Eye (tissue), 1 donor: Measurements from ENCODE around the gene DCPS.
A peak's percentile ranks its signal among the peaks of the same experiment; 100 is the strongest.

Experiments used
- DNase-seq: peaks from one replicate; pipeline ENCODE4 v3.0.0-alpha.2; 2015

DCPS gene

DNA sequence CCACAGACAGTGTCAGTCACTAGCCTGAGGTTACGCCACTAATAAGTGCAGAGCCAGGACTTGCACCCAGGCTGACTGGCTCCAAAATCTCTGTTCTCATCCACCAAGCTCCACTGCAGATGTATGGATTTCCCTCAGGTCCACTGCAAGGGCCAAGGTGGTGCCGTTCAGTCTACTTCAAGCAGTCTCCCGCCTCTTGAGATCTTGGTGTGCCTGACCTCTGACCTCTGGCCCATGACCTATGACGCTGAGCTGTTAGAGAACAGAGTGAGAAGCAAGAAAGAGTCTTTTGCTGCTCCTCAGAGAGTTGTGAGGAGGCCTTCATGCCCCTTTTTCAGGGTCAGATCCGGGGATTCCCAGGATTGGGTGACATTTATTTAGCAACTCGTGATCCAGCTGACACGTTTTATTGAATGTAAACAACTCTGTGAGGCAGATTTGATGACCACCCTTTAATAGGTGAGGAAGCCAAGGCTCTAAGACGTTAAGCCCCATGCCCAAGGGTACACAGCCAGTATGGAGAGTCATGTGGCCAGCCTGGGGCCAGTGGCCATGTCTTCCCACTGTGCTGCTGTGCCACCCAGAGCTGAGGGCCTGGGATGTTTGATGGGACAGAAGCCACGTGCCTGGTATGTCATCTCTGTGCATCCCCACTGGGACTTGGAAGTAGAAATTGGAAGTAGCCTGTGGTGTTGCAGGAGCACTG lies 25.2 kb downstream of the DCPS start:
- no peak for DNase-seq

DNA sequence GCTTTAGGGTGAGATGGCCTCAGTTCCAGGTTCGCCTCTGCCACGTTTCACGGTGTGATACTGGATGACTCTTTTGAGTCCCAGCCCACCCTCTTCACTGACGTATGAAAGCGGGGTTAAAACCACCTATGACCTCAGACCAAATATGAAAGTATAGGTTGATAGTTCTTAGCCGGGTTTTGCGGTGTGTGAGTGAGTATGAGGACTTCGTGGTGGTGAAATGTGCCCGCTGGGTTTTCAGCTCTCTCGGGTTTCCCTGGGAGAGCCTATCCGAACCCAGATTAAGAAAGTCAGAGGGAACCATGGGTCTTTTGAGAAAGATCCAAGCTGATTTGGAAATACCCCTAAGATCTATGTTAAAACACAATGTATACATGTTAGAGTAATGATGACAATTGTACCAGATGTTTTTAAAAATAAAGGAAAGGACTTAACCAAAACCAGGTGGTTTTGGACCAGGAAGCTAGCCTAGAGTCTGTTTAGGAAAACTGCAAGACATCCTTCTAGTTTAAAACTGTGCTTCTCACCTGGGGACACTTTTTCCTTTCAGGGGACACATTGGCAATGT lies 25.9 kb downstream of the DCPS start:
- no peak for DNase-seq

DNA sequence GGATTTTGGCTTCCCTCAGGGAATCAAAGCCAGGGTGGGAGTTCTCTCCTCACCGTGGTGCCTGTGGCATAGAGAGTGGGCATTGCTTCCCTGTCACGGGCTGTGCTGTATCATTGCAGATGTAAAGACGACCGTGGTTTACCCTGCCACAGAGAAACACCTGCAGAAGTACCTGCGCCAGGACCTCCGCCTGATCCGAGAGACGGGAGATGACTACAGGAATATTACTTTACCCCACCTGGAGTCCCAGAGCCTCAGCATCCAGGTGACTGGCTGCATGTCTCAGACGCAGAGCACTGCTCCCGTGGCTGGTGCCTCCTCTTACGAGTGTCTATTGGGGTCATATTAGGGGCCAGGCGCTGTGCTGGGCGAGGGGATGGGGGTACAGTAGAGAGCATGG lies 27.4 kb downstream of the DCPS start:
- no peak for DNase-seq

DNA sequence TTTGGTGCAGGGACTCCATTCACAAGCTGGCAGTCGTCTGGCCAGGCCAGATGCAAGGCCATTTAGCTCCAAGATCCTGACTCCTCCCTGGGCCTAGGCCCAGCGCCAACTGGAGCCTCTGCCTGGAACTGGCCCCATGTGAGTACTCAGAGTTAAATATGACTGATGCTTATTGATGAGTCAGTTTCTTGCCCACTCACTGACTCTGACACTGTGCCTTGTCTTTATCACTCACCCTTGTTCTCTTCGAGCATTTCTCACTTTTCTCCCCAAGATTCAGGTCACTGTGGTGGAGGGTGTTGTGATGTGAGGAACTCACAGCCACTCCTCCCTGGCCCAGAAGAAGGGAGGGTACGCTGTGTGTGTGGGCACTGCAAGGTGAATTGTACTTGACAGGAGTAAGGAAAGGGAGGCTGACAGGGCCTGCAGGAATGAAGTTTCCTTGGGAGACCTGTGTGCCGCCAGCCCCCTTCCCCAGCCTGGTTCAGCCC lies 28.4 kb downstream of the DCPS start:
- DNase-seq: no peak

DNA sequence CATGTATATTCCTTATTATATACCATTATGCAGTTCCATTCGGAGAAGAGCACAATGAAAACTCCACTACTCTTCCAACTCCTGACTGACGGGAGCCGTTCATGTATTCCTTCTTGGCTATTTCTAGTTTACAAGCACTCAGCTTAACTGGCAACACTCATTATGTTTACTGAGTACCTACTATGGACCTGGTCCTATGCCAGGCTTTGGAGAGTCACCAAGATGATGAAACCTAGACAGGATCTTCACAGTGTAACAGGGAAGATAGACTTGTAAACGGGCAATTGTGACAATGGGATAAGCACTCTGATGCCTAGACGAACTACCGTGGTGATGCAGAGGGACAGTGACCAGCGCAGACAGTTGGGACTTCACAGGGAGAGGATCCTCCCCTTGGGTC lies 29.3 kb downstream of the DCPS start:
- no peak for DNase-seq

DNA sequence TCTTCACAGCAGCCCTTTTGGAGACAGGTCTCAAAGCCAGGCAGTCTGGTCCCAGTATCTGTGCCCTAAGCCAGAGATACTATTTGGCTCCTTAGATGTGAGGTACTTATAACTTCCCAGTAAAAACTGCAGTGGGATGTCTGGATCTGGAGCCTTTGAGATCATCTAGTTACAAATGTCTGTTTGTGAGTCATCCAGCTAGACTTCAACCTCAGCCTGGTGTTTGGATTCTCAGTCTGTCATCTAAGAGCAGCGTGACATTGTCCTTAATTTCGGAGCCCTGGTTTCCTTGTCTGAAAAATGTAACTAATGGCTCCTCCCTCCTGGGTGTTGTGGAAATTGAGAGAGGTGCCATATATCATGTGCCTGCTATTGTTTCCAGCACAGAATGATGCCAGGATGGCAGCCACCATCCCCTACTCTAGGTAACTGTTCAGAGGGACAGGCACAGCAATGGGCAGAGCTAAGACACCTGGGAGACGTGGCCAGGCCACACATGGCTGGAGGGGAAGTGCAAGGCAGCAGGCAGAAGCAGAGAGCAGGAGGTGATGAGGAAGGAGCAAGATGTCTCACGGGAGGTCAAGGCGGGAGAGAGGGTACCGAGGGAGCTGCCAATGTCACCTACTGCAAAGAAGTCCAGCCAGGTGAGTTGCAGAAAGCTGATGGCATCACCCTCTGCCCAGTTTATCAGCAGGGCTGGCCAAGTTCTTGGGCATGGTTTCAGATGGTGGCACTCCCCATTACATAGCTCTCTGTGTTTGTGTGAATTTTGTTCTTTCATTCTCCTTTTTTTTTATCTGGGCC lies 31.0 kb downstream of the DCPS start:
- DNase-seq: no peak

DNA sequence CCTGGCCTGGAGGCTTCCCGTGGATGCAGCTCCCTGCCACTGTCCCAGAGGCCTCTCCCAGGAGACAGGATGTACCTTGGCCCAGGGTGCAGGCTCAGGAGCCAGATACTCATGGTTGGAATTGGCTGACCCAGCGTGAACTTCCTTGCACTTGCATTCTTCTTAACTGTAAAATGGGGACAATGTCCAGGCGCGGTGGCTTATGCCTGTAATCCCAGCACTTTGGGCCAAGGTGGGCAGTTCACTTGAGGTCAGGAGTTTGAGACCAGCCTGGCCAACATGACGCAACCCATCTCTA lies 31.6 kb downstream of the DCPS start:
- DNase-seq: no peak

DNA sequence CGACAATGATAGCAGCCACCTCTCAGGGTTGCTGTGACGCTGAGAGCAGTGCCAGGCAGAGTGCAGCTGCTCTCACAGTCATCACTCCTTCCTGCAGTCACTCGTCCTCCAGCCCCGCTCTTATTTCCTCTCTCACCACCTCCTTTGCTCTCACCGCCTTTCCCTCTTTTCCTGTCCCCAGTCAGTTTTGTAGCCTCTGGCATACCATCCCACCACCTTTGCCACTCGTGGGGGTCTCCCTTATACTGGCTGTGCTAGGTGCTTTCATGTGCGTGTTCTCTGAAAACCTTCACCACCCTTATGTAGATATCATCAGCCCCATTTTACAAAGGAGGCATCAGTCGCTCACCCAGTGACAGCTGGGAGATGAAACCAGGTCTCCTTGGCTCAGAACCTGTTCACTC lies 32.3 kb downstream of the DCPS start:
- no peak for DNase-seq

DNA sequence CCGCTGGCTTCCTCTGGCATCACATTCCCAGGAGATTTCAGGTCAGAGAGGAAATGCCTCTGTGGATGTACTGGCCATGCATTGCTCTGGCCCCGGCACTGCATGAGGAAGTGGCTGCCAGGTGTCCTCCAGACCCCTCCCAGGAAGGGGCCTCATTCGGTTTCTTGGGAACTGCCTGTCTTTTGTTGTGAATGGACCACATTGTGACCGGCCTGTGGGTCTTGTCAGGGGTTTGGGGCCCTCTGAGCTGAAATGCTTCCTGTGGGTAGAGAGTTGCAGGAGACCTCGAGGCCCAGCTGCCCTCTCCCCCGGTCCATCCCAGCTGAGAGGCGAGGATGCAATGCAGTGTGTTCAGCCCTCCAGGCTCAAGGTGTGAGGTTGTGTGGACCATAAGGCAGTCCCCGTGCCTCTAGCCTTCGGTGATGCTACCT lies 32.8 kb downstream of the DCPS start:
- no peak for DNase-seq

DNA sequence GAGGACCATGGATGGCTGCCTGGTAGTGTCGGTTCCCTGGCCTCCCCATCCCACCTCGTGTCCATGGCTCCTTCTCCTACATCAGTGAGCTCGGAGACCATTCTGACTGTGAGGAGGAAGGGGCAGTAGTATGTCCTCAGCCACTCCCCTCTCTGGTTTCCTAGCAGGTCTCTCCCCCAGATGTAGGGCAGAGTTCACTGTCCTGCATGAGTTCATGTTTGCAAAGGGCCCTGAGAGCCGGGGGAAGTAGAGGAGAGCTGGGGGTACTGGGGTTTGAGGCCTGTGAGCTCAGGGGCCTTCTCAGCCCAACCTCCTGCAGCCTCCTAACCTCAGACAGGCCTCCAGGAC lies 33.2 kb downstream of the DCPS start:
- DNase-seq: no peak

DNA sequence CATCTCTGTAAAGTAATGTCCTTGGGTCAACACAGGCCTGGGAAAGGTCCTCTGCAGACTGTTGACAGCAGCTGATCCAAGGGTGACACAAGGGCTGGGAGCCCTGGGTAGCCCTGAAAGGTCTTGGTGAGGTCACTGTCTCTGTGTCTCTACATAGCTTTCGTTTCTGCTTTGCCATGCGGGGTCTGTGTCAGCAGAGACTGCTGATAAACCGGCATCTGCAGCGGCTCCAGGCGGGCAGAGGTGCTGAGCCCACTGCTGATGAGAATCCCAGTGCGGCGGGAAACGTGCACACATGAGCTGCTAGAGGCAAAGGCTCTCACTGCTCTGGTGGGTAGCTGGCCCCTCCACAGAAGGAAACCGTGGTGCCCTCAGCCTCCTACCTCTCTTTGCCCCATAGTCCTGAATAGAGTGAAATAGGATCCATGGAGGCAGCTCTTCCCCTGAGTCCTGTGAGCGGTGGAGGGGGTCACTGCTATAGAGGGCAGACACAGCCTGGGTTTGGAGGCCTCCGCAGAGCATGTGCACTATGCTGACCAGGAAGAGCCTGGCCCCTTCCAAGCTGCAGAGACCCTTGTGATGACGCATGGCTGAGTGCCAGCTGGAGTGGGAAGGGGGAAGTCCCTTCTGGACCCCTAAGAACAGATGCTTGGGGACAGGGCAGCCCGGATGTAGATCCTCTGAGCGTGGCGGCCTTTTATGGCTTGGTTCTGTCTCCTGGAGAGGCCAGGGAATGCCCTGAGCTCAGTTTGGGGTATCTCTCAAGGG lies 33.8 kb downstream of the DCPS start:
- peak; percentile 34 for DNase-seq

DNA sequence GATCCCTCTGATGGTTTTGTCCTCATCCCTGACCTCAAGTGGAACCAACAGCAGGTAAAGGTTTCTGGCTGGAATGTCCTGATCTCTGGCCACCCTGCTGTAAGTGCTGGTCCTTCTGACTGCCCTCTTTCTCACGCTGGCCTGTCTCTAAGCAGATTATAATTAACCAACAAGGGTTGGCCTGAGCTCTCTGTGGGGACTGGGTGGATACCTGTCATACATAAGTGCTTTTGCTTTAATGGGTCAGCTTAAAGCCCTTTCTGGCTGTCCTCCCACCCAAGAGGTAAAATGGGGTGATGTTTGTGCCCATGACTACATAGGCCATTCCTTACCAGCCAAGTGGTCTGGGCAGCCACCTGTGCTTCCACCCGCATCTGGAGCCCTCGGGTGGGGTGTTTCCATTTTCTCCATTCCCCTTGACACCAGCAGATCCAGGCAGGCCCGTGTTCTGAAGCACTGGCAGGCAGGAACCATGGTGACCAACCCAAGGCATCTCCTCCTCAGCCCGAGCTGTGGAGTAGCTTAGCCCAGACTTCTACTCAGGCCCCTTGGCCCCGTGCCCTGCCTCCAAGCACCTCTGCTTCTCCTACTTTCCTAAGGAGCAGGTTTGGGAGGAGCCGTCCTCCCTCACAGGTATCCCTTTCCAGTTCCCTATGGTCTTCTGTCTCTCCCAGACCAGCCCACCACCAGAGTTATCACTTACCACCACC lies 34.6 kb downstream of the DCPS start:
- DNase-seq: no peak

DNA sequence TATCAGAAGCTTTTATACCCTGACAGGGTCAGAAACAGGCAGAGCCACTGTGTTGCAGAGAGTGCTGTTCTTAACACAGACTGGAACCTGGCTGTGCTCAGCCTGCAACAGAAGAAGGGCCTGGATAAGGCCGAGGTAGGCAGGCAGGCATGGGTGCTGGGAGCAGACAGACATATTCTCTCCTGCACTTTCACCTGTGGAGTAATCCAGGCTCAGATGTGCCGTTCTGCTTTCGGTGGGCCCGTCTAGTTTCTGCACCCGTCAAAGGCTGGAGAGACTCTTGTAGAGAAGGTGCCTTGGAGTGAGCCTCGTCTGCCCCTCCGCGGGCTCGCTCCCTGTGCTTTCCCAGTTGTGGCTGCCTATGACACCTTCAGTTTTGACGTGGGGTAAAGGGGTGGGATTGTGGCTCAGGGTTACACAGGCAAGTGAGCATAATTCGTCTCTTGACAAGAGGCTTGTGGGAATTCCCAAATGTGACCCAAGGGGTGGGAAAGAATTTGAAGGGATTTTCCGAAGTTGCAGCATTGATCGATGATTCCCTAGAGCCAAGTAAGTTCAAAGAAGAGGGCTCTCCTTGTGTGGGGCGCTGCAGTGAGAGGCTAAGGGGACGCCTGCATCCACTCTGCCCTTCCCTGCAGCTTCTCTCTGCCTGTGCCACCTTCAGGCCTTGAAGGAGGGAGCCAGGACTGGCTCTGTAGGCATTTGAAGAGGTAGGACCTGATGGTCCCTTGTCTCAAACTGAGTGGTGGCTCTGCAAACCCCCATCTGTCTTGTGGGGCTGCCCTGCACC lies 35.4 kb downstream of the DCPS start:
- no peak for DNase-seq

DNA sequence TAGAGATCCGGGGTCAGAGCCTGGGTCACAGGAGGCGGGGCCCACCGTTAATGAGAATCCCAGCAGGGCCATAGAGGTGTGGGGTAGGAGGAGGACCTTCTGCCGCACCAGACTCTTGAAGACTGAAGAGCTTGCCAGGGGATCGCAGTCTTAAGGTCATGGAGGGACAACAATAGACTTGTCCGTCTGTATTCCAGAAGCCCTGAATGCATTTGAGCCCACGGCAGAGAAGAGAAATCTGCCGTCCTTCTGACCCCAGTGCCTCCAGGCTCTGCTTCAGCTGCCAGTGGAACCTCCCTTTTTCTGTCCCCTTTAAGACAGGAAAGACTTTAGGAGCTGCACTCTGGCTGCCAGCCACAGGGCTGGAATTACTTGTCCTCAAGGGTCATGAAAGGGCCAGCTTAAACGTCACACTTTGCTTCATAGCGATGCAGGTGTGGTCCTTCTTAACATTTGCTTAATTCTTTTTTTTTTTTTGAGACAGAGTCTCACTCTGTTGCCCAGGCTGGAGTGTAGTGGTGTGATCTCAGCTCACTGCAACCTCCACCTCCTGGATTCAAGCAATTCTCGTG lies 36.1 kb downstream of the DCPS start:
- DNase-seq: no peak

DNA sequence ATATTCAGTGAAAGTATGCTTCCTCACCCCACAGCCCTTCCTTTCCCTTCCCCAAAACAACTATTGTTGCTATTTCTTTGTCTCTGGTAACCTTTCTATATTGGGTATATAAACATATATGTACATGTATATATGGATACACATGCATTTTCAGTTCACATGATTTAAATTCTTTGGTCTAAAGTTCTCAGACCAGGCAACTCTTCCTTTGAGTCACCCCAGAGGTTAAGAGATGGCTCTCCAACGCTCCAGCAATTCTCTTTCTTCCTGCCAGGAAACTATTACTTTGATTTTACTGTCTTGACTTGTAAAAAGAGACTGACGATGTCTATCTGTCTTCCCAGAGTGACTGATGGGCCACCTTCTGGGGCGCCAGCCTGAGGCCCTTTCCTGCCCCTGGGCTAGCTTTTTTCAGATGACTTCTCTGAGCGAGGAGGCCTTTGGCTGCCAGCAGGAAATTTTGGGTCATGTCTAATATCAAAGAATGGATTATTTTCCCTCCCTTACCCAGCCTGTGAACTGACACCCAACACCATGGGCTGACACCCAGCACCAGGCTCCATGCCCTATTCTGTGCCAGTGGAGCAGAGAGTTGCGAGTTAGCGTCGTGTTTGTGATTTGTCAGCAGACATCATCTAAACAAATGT lies 37.2 kb downstream of the DCPS start:
- DNase-seq: no peak

DNA sequence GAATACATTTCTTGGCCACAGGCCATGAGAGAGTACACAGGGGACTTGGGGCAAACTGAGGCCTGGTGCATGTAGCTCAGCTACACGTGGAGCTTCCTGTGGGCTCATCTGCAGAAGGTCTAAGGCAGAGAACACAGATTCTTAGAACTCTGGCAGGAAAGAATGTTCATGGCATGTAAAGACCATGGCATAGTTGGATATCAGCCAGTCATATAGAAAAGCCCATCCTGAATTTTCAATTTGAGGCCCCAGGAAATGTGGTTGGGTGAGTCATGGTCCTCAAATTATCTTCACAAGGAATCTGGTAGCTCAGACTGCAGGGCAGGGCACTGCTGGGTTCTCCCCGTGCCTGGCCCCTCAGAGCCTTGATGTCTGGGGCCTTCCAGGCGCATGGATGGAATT lies 37.9 kb downstream of the DCPS start:
- DNase-seq: no peak

DNA sequence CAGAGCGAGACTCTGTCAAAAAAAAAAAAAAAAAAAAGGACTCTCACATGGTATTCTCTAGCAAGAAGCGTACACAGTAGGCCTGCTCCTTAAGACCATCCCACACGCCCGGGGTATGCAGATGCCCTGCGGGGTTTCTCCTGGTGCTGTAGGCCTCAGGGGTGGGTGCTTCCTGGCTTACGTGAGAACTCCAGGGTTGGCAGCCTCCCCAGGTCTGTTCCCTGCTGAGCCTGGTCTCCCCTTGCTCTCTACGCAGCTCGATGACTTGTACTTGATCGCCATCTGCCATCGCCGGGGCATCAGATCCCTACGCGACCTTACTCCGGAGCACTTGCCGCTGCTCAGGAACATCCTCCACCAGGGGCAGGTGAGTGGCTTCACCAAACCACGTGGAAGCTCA lies 39.2 kb downstream of the DCPS start:
- DNase-seq: no peak

DNA sequence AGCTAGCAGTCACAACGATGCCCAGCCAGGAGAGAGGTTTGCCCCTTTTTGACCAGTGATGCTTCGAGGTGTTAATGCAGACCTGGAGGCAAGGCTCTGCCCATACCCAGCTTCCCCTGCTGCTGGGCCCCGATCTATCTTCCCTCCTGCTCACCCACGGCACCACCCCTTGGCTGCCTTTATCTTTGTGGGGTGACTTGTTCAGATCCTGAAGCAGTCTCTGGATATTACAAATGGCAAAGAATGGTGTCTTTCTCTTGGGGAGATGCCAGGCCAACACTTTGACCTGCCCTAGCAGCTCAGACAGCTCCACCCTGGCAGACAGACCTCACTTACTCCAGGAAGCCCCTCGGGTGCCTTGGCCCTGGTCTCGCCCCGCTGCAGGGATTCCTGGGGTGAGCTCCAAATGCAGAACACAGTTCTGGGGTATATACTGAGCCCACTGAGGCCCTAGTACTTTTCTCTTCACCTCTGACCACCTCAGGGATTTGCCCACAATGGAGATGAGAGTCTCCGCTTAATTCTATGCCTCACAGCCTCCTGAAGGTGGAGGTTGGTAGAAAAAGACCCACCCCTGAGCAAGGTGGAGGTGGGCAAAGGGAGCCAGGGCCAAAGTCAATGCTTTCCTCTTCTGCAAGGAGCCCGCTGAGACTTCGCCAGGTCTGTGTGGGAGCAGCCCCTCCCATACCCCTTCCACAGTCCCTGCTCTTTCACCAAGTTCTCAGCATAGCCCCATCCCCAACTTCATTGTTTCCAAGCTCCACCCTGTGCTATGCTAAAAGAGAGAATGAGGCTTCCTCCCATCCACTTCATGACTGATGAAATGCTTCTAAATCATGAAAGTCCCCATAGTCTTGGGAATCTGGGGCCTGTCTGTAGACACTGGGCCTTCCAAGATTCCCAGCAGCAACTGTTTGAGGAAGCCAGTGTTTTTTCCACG lies 40.6 kb downstream of the DCPS start:
- DNase-seq: no peak

DNA sequence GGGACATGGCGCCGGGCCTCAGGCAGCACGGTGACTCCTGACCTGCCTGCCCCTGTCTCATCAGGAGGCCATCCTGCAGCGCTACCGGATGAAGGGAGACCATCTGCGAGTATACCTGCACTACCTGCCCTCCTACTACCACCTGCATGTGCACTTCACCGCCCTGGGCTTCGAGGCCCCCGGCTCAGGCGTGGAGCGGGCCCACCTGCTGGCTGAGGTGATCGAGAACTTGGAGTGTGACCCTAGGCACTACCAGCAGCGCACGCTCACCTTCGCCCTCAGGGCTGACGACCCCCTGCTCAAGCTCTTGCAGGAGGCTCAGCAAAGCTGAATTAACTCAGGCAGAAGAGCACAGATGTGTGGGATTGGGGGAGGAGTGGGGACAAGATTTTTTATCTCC lies 41.4 kb downstream of the DCPS start:
- DNase-seq: no peak
